Central memory CD8-positive, alpha-beta T cell (primary cell): ENCODE results near the gene PRKN.

Source experiments
- ATAC-seq: fragments of 150-1000 bp; cut with Tn5 transposase; replicated peaks from 2 replicates; pipeline ENCODE4 v1.10.0; 2022; ENCODE audit warnings: mild to moderate bottlenecking, moderate FRiP score, moderate number of reproducible peaks; ENCODE audit not compliant: poor library complexity, severe bottlenecking; ENCODE audit errors: extremely low read depth
- DNase-seq, 2 donors: peaks; one replicate each; pipeline ENCODE4 v3.0.0; 2021; ENCODE audit warnings: low spot score in 2 of 2
- H3K27ac Mint-ChIP-seq: one replicate; pipeline ENCODE4 v1.8.0; 2022; ENCODE audit warnings: low read depth, mild to moderate bottlenecking, moderate library complexity, mixed read lengths
- H3K27me3 Mint-ChIP-seq: one replicate; pipeline ENCODE4 v1.8.0; 2022; ENCODE audit warnings: mixed read lengths
- H3K36me3 Mint-ChIP-seq: one replicate; pipeline ENCODE4 v1.8.0; 2022; ENCODE audit warnings: mild to moderate bottlenecking, moderate library complexity, mixed read lengths; ENCODE audit not compliant: insufficient read depth
- H3K4me1 Mint-ChIP-seq: one replicate; pipeline ENCODE4 v1.8.0; 2022; ENCODE audit warnings: mixed read lengths
- H3K4me3 Mint-ChIP-seq: one replicate; pipeline ENCODE4 v1.8.0; 2022; ENCODE audit warnings: mild to moderate bottlenecking, moderate library complexity, mixed read lengths
- H3K9me3 Mint-ChIP-seq: one replicate; pipeline ENCODE4 v1.8.0; 2022; ENCODE audit warnings: mixed read lengths

Gene PRKN

DNA sequence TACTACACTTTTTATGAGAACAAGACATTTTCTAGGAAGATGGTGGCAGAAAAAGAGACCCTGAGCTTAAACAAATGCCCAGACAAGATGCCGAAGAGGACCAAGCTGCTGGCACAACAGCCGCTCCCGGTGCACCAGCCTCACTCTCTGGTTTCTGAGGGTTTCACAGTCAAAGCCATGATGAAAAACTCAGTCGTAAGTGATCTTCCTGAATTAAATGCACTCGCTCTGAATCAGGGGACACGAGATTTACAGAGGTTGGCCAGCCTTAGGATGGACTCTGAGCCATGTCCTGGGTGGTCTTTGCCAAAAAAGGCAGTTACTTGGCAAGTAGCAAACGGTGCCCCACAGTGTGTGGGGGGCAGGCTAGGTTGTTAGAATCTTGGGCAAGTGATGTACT lies 631 bp upstream of the PRKN start:
- Mint-ChIP-seq H3K9me3 (no peaks in the 10 kb centered on the region), H3K27me3 (no peaks in the 10 kb centered on the region), H3K27ac (peak overlapping the region; percentile 75), H3K4me3 (peak overlapping the region; percentile 89), H3K4me1 (peaks cover 8% of the 10 kb centered on the region), H3K36me3 (peaks cover 5% of the 10 kb centered on the region)
- no peak for ATAC-seq
- DNase-seq: no peak

DNA sequence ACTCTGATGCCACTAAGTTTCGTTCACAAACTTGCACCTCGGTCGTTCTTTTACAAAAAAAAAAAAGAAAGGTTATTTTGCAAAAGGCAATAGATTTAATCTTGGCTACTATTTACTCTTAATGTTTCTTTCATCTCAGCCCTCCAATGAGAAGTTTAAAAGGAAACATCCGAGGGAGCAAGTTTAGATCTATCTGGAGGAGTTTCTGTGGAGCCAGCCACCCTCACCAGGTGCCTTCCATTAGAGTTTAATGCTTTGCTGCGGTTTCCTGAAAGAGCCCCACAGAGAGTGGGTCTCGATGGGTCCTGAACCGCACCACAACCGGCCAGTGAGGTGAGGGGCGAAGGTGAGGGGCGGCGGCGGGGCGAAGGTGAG lies 632 bp downstream of the PRKN start:
- peak overlapping the region; percentile 22 for H3K27ac Mint-ChIP-seq
- ATAC-seq: peak; percentile 7
- H3K4me3 Mint-ChIP-seq: peak overlapping the region; percentile 89
- peaks cover 8% of the 10 kb centered on the region for H3K4me1 Mint-ChIP-seq
- H3K27me3 Mint-ChIP-seq: no peaks in the 10 kb centered on the region
- DNase-seq: no peak
- no peaks in the 10 kb centered on the region for H3K9me3 Mint-ChIP-seq
- peaks cover 5% of the 10 kb centered on the region for H3K36me3 Mint-ChIP-seq

DNA sequence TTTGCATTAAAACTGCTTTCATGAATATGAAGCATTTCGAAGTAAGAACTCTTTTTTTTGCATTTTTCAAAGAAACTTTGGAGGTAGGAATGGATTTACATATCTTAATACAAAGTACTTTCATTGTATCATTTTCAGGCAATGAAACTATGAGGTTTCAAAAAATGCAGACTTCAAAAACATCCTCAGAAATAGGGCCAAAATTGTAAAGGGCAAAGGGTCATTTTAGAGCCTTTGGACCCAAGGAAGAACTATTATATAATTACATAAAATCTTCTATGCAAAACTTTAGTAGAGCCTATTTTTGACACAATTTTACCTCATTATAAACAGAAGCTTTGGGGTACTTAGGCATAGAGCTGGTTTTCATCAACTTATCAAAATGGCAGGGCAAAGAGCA lies 4.9 kb downstream of the PRKN start:
- DNase-seq: no peak
- Mint-ChIP-seq H3K27ac (no peak overlapping the region), H3K27me3 (no peaks in the 10 kb centered on the region), H3K4me3 (no peak overlapping the region), H3K4me1 (peaks cover 8% of the 10 kb centered on the region), H3K9me3 (no peaks in the 10 kb centered on the region), H3K36me3 (peaks cover 3% of the 10 kb centered on the region)
- ATAC-seq: no peak

- no peaks in the 10 kb centered on the region for H3K9me3 Mint-ChIP-seq
- ATAC-seq (no peak), DNase-seq (no peak)
- peaks cover 3% of the 10 kb centered on the region for H3K36me3 Mint-ChIP-seq
- no peak overlapping the region for H3K4me3 Mint-ChIP-seq
- no peaks in the 10 kb centered on the region for H3K27me3 Mint-ChIP-seq
- H3K27ac Mint-ChIP-seq: no peak overlapping the region
- H3K4me1 Mint-ChIP-seq: peaks cover 8% of the 10 kb centered on the region
These were observed 5.3 kb downstream of the PRKN start for GRCh38 chr6:162722226-162722625.

DNA sequence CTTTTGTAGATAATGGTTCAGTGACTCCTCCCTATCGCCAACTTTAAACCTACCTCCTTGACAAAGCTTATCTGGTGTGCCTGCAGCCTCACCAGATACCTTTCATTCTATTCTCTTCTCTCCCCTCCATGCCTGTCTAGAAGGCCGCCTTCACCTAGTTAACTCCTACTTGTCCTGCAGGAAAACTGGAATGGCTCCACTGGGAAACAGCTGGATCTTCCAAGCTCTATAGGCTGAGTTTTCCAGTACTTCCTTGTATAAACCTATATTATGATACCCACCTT lies 6.2 kb downstream of the PRKN start:
- DNase-seq (no peak), ATAC-seq (no peak)
- H3K4me1 Mint-ChIP-seq: no peaks in the 10 kb centered on the region
- H3K9me3 Mint-ChIP-seq: peaks cover 7% of the 10 kb centered on the region
- H3K27me3 Mint-ChIP-seq: no peaks in the 10 kb centered on the region
- no peaks in the 10 kb centered on the region for H3K36me3 Mint-ChIP-seq
- H3K4me3 Mint-ChIP-seq: no peak overlapping the region
- no peak overlapping the region for H3K27ac Mint-ChIP-seq

GRCh38 chr6:162719528-162719927 lies 8.0 kb downstream of the PRKN start:
- Mint-ChIP-seq H3K4me3 (no peak overlapping the region), H3K36me3 (no peaks in the 10 kb centered on the region), H3K4me1 (no peaks in the 10 kb centered on the region), H3K9me3 (peaks cover 12% of the 10 kb centered on the region), H3K27ac (no peak overlapping the region), H3K27me3 (no peaks in the 10 kb centered on the region)
- no peak for DNase-seq
- ATAC-seq: no peak

DNA sequence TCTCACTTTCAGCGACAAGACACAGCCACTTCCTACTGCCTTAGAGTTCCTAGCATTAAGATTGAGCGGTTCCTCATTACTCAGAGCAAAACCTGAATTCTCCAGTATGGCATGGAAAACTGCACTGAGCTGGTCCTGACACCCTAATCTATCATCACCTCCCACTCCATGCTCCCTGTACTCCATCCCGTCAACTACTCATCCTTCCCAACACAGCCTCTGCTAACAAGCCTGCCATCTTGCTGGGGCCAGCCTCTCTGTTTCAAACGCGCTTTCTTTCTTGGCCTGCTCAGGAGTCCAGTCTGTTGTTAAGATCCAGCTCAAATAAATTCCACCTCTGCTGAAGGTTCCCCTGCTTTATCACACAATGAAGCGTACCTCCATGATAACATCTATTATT lies 12.0 kb downstream of the PRKN start:
- Mint-ChIP-seq H3K4me3 (no peak overlapping the region), H3K4me1 (no peaks in the 10 kb centered on the region), H3K27ac (no peak overlapping the region), H3K36me3 (no peaks in the 10 kb centered on the region), H3K9me3 (peaks cover 12% of the 10 kb centered on the region), H3K27me3 (no peaks in the 10 kb centered on the region)
- ATAC-seq: no peak
- no peak for DNase-seq

GRCh38 chr6:162713974-162714780 lies 13.4 kb downstream of the PRKN start:
- no peaks in the 10 kb centered on the region for H3K36me3 Mint-ChIP-seq
- H3K27ac Mint-ChIP-seq: no peak overlapping the region
- no peak for DNase-seq

GRCh38 chr6:162712694-162713093 lies 14.9 kb downstream of the PRKN start:
- ATAC-seq: no peak
- H3K27me3 Mint-ChIP-seq: no peaks in the 10 kb centered on the region
- no peak for DNase-seq

More at GRCh38 chr6:162713974-162714780, 13.4 kb downstream of the PRKN start:
- ATAC-seq: no peak
- H3K4me3 Mint-ChIP-seq: no peak overlapping the region
- H3K27me3 Mint-ChIP-seq: no peaks in the 10 kb centered on the region
- H3K4me1 Mint-ChIP-seq: no peaks in the 10 kb centered on the region
- peaks cover 12% of the 10 kb centered on the region for H3K9me3 Mint-ChIP-seq

DNA sequence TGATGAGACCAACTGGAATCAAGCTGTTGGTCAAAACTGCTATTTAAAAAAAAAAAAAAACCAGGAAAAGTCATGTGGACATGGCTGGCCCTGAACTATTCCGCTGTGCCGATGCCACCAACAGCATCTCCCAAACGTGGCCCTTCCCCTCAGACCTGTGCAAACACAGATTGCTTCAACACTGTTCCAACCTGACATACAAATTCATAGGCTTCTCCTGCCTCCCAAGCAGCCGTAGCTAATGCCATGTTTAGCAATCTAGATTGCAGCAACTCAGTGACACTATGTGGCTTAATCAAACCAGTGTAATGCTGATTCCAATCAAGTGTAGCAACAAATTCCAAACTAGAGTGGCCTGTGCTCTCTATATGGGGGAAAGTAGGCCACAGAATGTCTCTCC lies 16.2 kb downstream of the PRKN start:
- ATAC-seq (no peak), DNase-seq (no peak)
- Mint-ChIP-seq H3K4me1 (peaks cover 2% of the 10 kb centered on the region), H3K36me3 (no peaks in the 10 kb centered on the region), H3K4me3 (no peak overlapping the region), H3K27ac (no peak overlapping the region), H3K27me3 (no peaks in the 10 kb centered on the region), H3K9me3 (peaks cover 5% of the 10 kb centered on the region)

More at GRCh38 chr6:162712694-162713093, 14.9 kb downstream of the PRKN start:
- Mint-ChIP-seq H3K36me3 (no peaks in the 10 kb centered on the region), H3K27ac (no peak overlapping the region), H3K4me3 (no peak overlapping the region), H3K9me3 (peaks cover 12% of the 10 kb centered on the region), H3K4me1 (no peaks in the 10 kb centered on the region)

- Mint-ChIP-seq H3K36me3 (no peaks in the 10 kb centered on the region), H3K27ac (no peak overlapping the region), H3K4me3 (no peak overlapping the region), H3K9me3 (peaks cover 4% of the 10 kb centered on the region), H3K27me3 (no peaks in the 10 kb centered on the region), H3K4me1 (peaks cover 5% of the 10 kb centered on the region)
- ATAC-seq: no peak
- DNase-seq: no peak
These were observed 16.6 kb downstream of the PRKN start for GRCh38 chr6:162710936-162711335.

- Mint-ChIP-seq H3K4me3 (no peak overlapping the region), H3K27ac (no peak overlapping the region), H3K27me3 (no peaks in the 10 kb centered on the region), H3K36me3 (no peaks in the 10 kb centered on the region), H3K9me3 (no peaks in the 10 kb centered on the region), H3K4me1 (peaks cover 5% of the 10 kb centered on the region)
- DNase-seq (no peak), ATAC-seq (no peak)
These were observed 17.1 kb downstream of the PRKN start for GRCh38 chr6:162710419-162710818.

DNA sequence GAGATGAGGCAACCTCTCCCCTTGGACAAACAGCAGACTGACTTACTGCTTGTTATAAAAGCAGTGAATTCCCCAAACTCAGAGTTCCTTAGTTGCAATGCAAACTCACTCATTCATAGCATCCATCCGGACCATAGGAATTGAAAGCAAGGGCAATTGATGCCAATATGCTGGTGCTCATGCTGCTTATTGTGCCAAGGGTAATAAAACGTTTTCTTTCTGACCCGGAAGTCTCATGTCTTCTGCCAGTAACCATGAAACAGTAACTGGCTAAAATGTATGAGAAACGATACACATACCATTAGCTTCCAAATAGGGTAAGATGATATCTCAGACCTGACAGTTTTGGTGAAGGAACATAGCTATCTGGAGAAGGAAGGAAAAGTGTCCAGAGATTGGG lies 18.1 kb downstream of the PRKN start:
- H3K27me3 Mint-ChIP-seq: no peaks in the 10 kb centered on the region
- no peaks in the 10 kb centered on the region for H3K9me3 Mint-ChIP-seq
- H3K4me1 Mint-ChIP-seq: peaks cover 5% of the 10 kb centered on the region
- H3K36me3 Mint-ChIP-seq: no peaks in the 10 kb centered on the region
- no peak overlapping the region for H3K4me3 Mint-ChIP-seq
- no peak overlapping the region for H3K27ac Mint-ChIP-seq
- no peak for DNase-seq
- no peak for ATAC-seq
